Suprapubic skin (tissue), 3 donors: ENCODE results near the gene PADI4.

ENCODE experiments used
- CTCF ChIP-seq, 2 donors: fragments of 200-600 bp in 1 of 2; fragments of 450-650 bp in 1 of 2; sonication (generic) in 1 of 2; IDR thresholded peaks; one replicate each; pipeline ENCODE4 v1.5.1; 2016 to 2019; ENCODE audit warnings: antibody characterized with exemption in 2 of 2, mild to moderate bottlenecking in 1 of 2, moderate library complexity in 1 of 2
- POLR2AphosphoS5 ChIP-seq, 3 donors: sonication (generic); formaldehyde crosslinking; IDR thresholded peaks; one replicate each; pipeline ENCODE4 v1.6.1; 2017; ENCODE audit warnings: antibody characterized with exemption in 3 of 3

- TF ChIP-seq CTCF (IDR thresholded peaks at IDR 0.05) (no peak), POLR2AphosphoS5 (IDR thresholded peaks at IDR 0.05) (no peak)
Observed at GRCh38 chr1:17363771-17364170, 55.8 kb downstream of the PADI4 start.
